ENCODE results near the gene DDN.

DDN gene

DNA sequence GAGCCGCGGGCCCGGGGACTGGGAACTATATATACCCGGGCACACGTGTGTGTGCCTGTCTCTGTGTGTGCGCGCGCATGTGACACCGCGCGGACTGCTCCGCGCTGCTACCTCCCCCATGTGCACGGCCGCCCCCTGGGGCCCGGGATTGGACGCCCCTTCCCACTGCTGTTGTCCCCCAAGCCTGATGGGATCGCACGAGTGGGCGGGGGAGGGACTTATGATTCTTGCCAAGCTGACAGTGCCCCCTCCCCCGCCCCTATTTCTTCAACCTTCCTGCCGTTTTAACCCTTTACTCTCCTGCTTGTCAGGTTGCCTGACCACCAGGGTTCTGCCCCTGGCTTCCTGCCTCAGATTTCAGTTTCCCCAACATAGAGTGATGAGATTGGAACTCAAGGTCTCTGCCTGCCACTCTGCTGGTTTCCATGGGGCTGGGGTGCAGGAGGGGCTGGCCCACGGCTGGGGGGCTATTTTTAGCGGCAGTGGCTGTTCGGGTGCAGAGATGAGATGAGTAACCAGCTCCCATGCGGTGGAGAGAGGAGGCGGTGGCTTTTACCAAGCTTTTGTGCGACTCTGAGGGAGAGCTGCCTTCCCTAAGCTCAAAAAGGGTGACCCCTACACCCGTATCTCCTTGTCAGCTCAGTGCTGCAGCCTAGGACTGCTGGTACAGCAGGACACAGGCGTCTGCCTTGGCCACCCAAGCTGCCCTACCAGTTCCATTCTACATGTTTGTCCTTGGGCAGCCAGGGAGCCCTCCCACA, at the start of gene DDN:
TSS of gene DDN (minus strand) at position 5 of the 761 bp plus-strand sequence. CDS start 88 bp downstream, outside the sequence.
- TF ChIP-seq, protein P1, sequence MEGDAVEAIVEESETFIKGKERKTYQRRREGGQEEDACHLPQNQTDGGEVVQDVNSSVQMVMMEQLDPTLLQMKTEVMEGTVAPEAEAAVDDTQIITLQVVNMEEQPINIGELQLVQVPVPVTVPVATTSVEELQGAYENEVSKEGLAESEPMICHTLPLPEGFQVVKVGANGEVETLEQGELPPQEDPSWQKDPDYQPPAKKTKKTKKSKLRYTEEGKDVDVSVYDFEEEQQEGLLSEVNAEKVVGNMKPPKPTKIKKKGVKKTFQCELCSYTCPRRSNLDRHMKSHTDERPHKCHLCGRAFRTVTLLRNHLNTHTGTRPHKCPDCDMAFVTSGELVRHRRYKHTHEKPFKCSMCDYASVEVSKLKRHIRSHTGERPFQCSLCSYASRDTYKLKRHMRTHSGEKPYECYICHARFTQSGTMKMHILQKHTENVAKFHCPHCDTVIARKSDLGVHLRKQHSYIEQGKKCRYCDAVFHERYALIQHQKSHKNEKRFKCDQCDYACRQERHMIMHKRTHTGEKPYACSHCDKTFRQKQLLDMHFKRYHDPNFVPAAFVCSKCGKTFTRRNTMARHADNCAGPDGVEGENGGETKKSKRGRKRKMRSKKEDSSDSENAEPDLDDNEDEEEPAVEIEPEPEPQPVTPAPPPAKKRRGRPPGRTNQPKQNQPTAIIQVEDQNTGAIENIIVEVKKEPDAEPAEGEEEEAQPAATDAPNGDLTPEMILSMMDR (conservative IDR thresholded peaks at IDR 0.05; ENCODE audit: control insufficient read depth, insufficient read depth, low read depth, low read length): no peak
- DNase-seq (ENCODE audit: low read depth): no peak
- peak within 1 kb of the TSS; percentile 15 for H3K4me3 ChIP-seq (ENCODE audit: control insufficient read depth, low read depth, low read length)

DNA sequence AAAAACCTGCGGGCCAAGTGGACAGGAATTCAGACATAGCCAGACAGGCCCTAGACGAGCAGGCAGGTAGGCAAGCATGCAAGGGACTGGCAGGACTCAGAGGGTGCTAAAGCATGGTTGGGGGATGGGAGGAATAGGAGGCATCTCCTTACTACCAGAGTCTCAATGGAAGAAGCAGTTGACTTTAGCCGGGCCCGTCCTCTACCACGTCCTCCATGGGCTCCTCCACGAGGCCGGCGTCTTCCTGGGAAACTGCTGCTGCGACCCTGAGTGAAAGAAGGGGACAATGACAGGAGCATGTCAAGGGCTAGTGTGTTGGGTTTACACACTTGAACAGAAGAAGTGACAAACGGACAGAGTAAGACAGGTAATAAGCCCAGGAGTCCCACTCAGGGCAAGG, 49.8 kb upstream of the DDN start:
- TF ChIP-seq, protein P1 (conservative IDR thresholded peaks at IDR 0.05; ENCODE audit: control insufficient read depth, insufficient read depth, low read depth, low read length): no peak
- no peak overlapping the region for H3K4me3 ChIP-seq (ENCODE audit: control insufficient read depth, low read depth, low read length)
- no peak for DNase-seq (ENCODE audit: low read depth)

DNA sequence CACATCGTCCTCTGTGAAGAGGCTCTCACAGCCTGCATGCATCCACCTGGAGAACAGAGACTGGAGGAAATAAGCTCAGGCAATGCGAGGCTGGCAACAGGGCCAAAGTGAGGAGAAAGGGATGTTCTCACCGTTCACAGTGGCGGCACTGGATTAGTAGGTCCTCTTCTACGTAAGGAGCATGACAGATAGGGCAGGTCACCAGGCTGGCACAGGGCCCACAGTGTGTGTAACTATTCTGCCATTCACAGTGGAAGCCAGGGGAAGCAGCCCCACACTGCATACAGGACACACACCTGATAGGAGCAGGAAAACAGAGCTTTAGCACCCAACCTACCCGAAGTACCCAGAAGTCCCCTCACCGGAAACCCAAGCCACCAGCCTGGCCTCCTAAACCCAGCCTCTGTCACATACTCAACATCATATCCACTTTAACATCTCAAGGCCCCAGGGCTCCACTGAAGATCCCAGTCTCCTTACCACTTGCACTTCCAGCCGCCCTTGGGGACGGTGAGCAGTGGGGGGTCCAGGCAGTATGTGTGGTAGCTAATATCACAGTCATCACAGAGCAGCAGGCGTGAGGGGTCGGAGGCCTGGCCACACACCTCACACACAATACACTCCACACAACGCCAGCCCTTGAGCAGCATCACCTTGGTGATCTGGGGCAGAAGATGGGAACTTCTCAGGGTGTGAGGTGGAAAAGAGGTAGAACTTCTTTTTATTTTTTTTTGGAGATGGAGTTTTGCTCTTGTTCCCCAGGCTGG, 47.1 kb upstream of the DDN start:
- no peak for DNase-seq (ENCODE audit: low read depth)
- no peak overlapping the region for H3K4me3 ChIP-seq (ENCODE audit: control insufficient read depth, low read depth, low read length)
- TF ChIP-seq, protein P1 (conservative IDR thresholded peaks at IDR 0.05; ENCODE audit: control insufficient read depth, insufficient read depth, low read depth, low read length): no peak

DNA sequence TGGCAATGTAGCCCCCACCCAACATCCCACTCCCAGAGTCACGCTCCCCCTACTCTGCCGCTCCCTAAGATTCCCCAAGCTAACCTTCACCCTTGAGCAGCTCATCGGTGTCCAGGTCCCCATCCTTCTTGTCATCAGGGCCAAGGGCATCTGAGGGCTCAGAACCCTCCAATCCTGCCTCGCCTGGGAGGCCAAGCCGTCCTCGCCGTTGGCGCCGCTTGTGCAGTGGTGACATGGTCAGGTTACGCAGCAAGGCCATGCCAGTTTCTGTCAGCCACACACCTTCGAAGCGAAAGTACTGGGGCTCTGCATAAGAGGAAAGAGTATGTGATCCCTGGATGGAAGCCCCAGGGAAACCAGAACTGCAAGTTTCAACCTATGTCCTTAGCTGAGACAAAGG, 45.5 kb upstream of the DDN start:
- TF ChIP-seq, protein P1 (conservative IDR thresholded peaks at IDR 0.05; ENCODE audit: control insufficient read depth, insufficient read depth, low read depth, low read length): no peak

DNA sequence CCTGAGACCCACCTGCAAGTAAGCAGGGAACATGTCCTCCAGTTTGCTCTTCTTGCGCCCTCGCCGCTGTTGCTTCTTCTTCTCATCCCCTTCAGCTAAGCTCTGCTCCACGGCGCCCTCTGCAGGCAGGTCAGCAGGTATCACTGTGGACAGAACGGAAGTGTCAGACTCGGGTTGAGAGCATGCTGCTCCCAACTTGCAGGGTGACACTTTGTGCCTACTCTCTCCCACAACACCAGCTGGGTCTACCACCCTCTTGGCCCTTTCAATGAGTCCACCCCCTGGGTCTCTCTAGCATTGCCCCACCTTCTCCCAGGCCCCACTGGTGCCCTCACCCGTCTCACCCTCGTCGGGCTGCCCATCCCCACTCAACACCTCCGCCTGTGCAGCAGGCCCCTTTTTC, 44.7 kb upstream of the DDN start:
- peak; percentile 46 for DNase-seq (ENCODE audit: low read depth)
- no peak overlapping the region for H3K4me3 ChIP-seq (ENCODE audit: control insufficient read depth, low read depth, low read length)
- TF ChIP-seq, protein P1 (conservative IDR thresholded peaks at IDR 0.05; ENCODE audit: control insufficient read depth, insufficient read depth, low read depth, low read length): peak; percentile 52

More for the DNA sequence above, 45.5 kb upstream of the DDN start:
- no peak overlapping the region for H3K4me3 ChIP-seq (ENCODE audit: control insufficient read depth, low read depth, low read length)
- no peak for DNase-seq (ENCODE audit: low read depth)

DNA sequence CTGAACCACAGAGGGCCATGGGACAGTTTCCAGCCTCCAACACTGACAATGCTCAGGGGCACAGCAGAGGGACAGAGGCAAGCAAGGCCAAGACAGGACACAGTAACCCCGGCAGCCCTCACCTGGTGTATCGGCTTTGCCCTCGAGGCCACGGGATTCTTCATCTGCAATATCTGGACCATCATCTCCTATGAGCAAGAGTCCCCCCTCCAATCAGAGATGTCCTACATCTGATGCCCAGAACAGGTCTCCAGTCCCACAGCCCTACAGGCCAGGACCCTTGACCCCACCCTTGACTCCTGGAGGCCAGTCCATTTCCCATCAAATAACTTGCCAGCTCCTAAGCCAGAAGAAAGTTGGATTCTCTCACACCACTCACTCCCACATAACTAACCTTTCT, 44.1 kb upstream of the DDN start:
- TF ChIP-seq, protein P1 (conservative IDR thresholded peaks at IDR 0.05; ENCODE audit: control insufficient read depth, insufficient read depth, low read depth, low read length): no peak
- no peak overlapping the region for H3K4me3 ChIP-seq (ENCODE audit: control insufficient read depth, low read depth, low read length)
- DNase-seq (ENCODE audit: low read depth): no peak

Measured in fibroblast of mammary gland (primary cell).